ENCODE measurements around the gene GIPC1. TPM values are rescaled to one million over a fixed set of nuclear protein-coding genes. Genes with fewer than 3 reads are reported as not detected.

Gene GIPC1
- polyA plus RNA-seq, 2 donors: 269 to 368 TPM

GRCh38 chr19:14473978-14474578, 21.8 kb downstream of the GIPC1 start:
- Histone ChIP-seq H3K4me3 (ENCODE audit: low read depth in 1 of 2, low read length in 2 of 2) (peak overlapping the region in 1 of 2 donors; percentile 7), H3K27me3 (ENCODE audit: control insufficient read depth in 1 of 2, insufficient read depth in 2 of 2, low read length in 2 of 2) (peaks cover 0 to 2% of the 10 kb centered on the region in 2 donors), H3K27ac (ENCODE audit: low read depth in 2 of 2, low read length in 1 of 2) (no peak overlapping the region), H3K9me3 (ENCODE audit: control insufficient read depth in 2 of 2, insufficient read depth in 1 of 2, low read depth in 1 of 2, low read length in 1 of 2) (no peaks in the 10 kb centered on the region), H3K36me3 (ENCODE audit: control insufficient read depth in 2 of 2, insufficient read depth in 2 of 2, low read length in 1 of 2) (peaks cover 8 to 15% of the 10 kb centered on the region in 2 donors), H3K4me1 (ENCODE audit: control insufficient read depth in 2 of 2, insufficient read depth in 2 of 2, low read length in 1 of 2) (peaks cover 0 to 32% of the 10 kb centered on the region in 2 donors)
- WGBS, 2 donors: 20 to 32% methylated on average over 50 to 53 of the region's 53 CpGs

GRCh38 chr19:14473073-14473977, 22.6 kb downstream of the GIPC1 start:
- no peak overlapping the region for H3K4me3 ChIP-seq (ENCODE audit: low read depth in 1 of 2, low read length in 2 of 2)
- 15 to 29% methylated on average over 68 to 97 of the region's 97 CpGs for WGBS, 2 donors
- H3K27me3 ChIP-seq (ENCODE audit: control insufficient read depth in 1 of 2, insufficient read depth in 2 of 2, low read length in 2 of 2): peaks cover 0 to 2% of the 10 kb centered on the region in 2 donors
- peaks cover 4 to 8% of the 10 kb centered on the region in 2 donors for H3K36me3 ChIP-seq (ENCODE audit: control insufficient read depth in 2 of 2, insufficient read depth in 2 of 2, low read length in 1 of 2)
- peaks cover 0 to 32% of the 10 kb centered on the region in 2 donors for H3K4me1 ChIP-seq (ENCODE audit: control insufficient read depth in 2 of 2, insufficient read depth in 2 of 2, low read length in 1 of 2)
- H3K9me3 ChIP-seq (ENCODE audit: control insufficient read depth in 2 of 2, insufficient read depth in 1 of 2, low read depth in 1 of 2, low read length in 1 of 2): no peaks in the 10 kb centered on the region
- H3K27ac ChIP-seq (ENCODE audit: low read depth in 2 of 2, low read length in 1 of 2): no peak overlapping the region

- H3K27ac ChIP-seq (ENCODE audit: low read depth in 2 of 2, low read length in 1 of 2): no peak overlapping the region
- peaks cover 0 to 32% of the 10 kb centered on the region in 2 donors for H3K4me1 ChIP-seq (ENCODE audit: control insufficient read depth in 2 of 2, insufficient read depth in 2 of 2, low read length in 1 of 2)
- H3K27me3 ChIP-seq (ENCODE audit: control insufficient read depth in 1 of 2, insufficient read depth in 2 of 2, low read length in 2 of 2): peaks cover 0 to 2% of the 10 kb centered on the region in 2 donors
- H3K4me3 ChIP-seq (ENCODE audit: low read depth in 1 of 2, low read length in 2 of 2): no peak overlapping the region
- H3K9me3 ChIP-seq (ENCODE audit: control insufficient read depth in 2 of 2, insufficient read depth in 1 of 2, low read depth in 1 of 2, low read length in 1 of 2): no peaks in the 10 kb centered on the region
- no peaks in the 10 kb centered on the region for H3K36me3 ChIP-seq (ENCODE audit: control insufficient read depth in 2 of 2, insufficient read depth in 2 of 2, low read length in 1 of 2)
- 6 to 8% methylated on average over 50 to 66 of the region's 66 CpGs for WGBS, 2 donors
Measured at GRCh38 chr19:14472202-14472938, 23.6 kb downstream of the GIPC1 start.

GRCh38 chr19:14471436-14472187, 24.3 kb downstream of the GIPC1 start:
- 69 to 72% methylated on average over 33 to 46 of the region's 46 CpGs for WGBS, 2 donors
- H3K27ac ChIP-seq (ENCODE audit: low read depth in 2 of 2, low read length in 1 of 2): no peak overlapping the region
- H3K27me3 ChIP-seq (ENCODE audit: control insufficient read depth in 1 of 2, insufficient read depth in 2 of 2, low read length in 2 of 2): peaks cover 0 to 2% of the 10 kb centered on the region in 2 donors
- no peak overlapping the region for H3K4me3 ChIP-seq (ENCODE audit: low read depth in 1 of 2, low read length in 2 of 2)
- peaks cover 0 to 28% of the 10 kb centered on the region in 2 donors for H3K4me1 ChIP-seq (ENCODE audit: control insufficient read depth in 2 of 2, insufficient read depth in 2 of 2, low read length in 1 of 2)
- H3K36me3 ChIP-seq (ENCODE audit: control insufficient read depth in 2 of 2, insufficient read depth in 2 of 2, low read length in 1 of 2): no peaks in the 10 kb centered on the region
- no peaks in the 10 kb centered on the region for H3K9me3 ChIP-seq (ENCODE audit: control insufficient read depth in 2 of 2, insufficient read depth in 1 of 2, low read depth in 1 of 2, low read length in 1 of 2)

- H3K9me3 ChIP-seq (ENCODE audit: control insufficient read depth in 2 of 2, insufficient read depth in 1 of 2, low read depth in 1 of 2, low read length in 1 of 2): no peaks in the 10 kb centered on the region
- H3K36me3 ChIP-seq (ENCODE audit: control insufficient read depth in 2 of 2, insufficient read depth in 2 of 2, low read length in 1 of 2): no peaks in the 10 kb centered on the region
- H3K4me3 ChIP-seq (ENCODE audit: low read depth in 1 of 2, low read length in 2 of 2): no peak overlapping the region
- 85% methylated on average over 31 to 32 of the region's 32 CpGs for WGBS, 2 donors
- peaks cover 0 to 2% of the 10 kb centered on the region in 2 donors for H3K27me3 ChIP-seq (ENCODE audit: control insufficient read depth in 1 of 2, insufficient read depth in 2 of 2, low read length in 2 of 2)
- H3K4me1 ChIP-seq (ENCODE audit: control insufficient read depth in 2 of 2, insufficient read depth in 2 of 2, low read length in 1 of 2): peaks cover 0 to 19% of the 10 kb centered on the region in 2 donors
- H3K27ac ChIP-seq (ENCODE audit: low read depth in 2 of 2, low read length in 1 of 2): no peak overlapping the region
Measured at GRCh38 chr19:14470031-14470876, 25.7 kb downstream of the GIPC1 start.

- Histone ChIP-seq H3K9me3 (ENCODE audit: control insufficient read depth in 2 of 2, insufficient read depth in 1 of 2, low read depth in 1 of 2, low read length in 1 of 2) (no peaks in the 10 kb centered on the region), H3K36me3 (ENCODE audit: control insufficient read depth in 2 of 2, insufficient read depth in 2 of 2, low read length in 1 of 2) (peaks cover 0 to 2% of the 10 kb centered on the region in 2 donors), H3K4me3 (ENCODE audit: low read depth in 1 of 2, low read length in 2 of 2) (no peak overlapping the region), H3K27me3 (ENCODE audit: control insufficient read depth in 1 of 2, insufficient read depth in 2 of 2, low read length in 2 of 2) (peaks cover 0 to 2% of the 10 kb centered on the region in 2 donors), H3K27ac (ENCODE audit: low read depth in 2 of 2, low read length in 1 of 2) (no peak overlapping the region), H3K4me1 (ENCODE audit: control insufficient read depth in 2 of 2, insufficient read depth in 2 of 2, low read length in 1 of 2) (peaks cover 0 to 3% of the 10 kb centered on the region in 2 donors)
- WGBS, 2 donors: 75 to 78% methylated on average over 9 of the region's 9 CpGs
Measured at GRCh38 chr19:14467816-14468215, 28.1 kb downstream of the GIPC1 start.

- WGBS, 2 donors: 87 to 89% methylated on average over 12 of the region's 12 CpGs
- Histone ChIP-seq H3K9me3 (ENCODE audit: control insufficient read depth in 2 of 2, insufficient read depth in 1 of 2, low read depth in 1 of 2, low read length in 1 of 2) (no peaks in the 10 kb centered on the region), H3K27me3 (ENCODE audit: control insufficient read depth in 1 of 2, insufficient read depth in 2 of 2, low read length in 2 of 2) (no peaks in the 10 kb centered on the region), H3K27ac (ENCODE audit: low read depth in 2 of 2, low read length in 1 of 2) (no peak overlapping the region), H3K4me1 (ENCODE audit: control insufficient read depth in 2 of 2, insufficient read depth in 2 of 2, low read length in 1 of 2) (peaks cover 0 to under 1% of the 10 kb centered on the region in 2 donors), H3K4me3 (ENCODE audit: low read depth in 1 of 2, low read length in 2 of 2) (no peak overlapping the region), H3K36me3 (ENCODE audit: control insufficient read depth in 2 of 2, insufficient read depth in 2 of 2, low read length in 1 of 2) (peaks cover 0 to 2% of the 10 kb centered on the region in 2 donors)
Measured at GRCh38 chr19:14467391-14467790, 28.5 kb downstream of the GIPC1 start.

- no peaks in the 10 kb centered on the region for H3K27me3 ChIP-seq (ENCODE audit: control insufficient read depth in 1 of 2, insufficient read depth in 2 of 2, low read length in 2 of 2)
- 94% methylated on average over 21 of the region's 21 CpGs for WGBS, 2 donors
- H3K4me1 ChIP-seq (ENCODE audit: control insufficient read depth in 2 of 2, insufficient read depth in 2 of 2, low read length in 1 of 2): no peaks in the 10 kb centered on the region
- no peaks in the 10 kb centered on the region for H3K9me3 ChIP-seq (ENCODE audit: control insufficient read depth in 2 of 2, insufficient read depth in 1 of 2, low read depth in 1 of 2, low read length in 1 of 2)
- H3K36me3 ChIP-seq (ENCODE audit: control insufficient read depth in 2 of 2, insufficient read depth in 2 of 2, low read length in 1 of 2): peaks cover 0 to 2% of the 10 kb centered on the region in 2 donors
- H3K27ac ChIP-seq (ENCODE audit: low read depth in 2 of 2, low read length in 1 of 2): no peak overlapping the region
- no peak overlapping the region for H3K4me3 ChIP-seq (ENCODE audit: low read depth in 1 of 2, low read length in 2 of 2)
Measured at GRCh38 chr19:14463747-14464146, 32.2 kb downstream of the GIPC1 start.

All from esophagus (tissue), 2 donors.